Activated T-cell treated with anti-CD3 and anti-CD28 coated beads, Interleukin-2, amount 50 U/mL, for 72 hours (primary cell): Measurements from ENCODE around the gene FBXL14. TPM values are rescaled to one million over a fixed set of nuclear protein-coding genes. Genes with fewer than 3 reads are reported as not detected.

ENCODE experiments used
- ATAC-seq, 2 donors: fragments of 150-1000 bp; cut with Tn5 transposase; replicated peaks in 1 of 2; 2 replicates each; pipeline ENCODE4 v1.10.0; 2021; ENCODE audit warnings: moderate library complexity in 2 of 2, mild to moderate bottlenecking in 1 of 2
- DNase-seq, 2 donors: peaks; one replicate each; pipeline ENCODE4 v3.0.0; 2021 to 2022; ENCODE audit warnings: mixed read lengths in 1 of 2
- H3K27ac Mint-ChIP-seq: one replicate; pipeline ENCODE4 v1.8.0; 2022; ENCODE audit warnings: mild to moderate bottlenecking, moderate library complexity, mixed read lengths
- H3K27me3 Mint-ChIP-seq: one replicate; pipeline ENCODE4 v1.8.0; 2022; ENCODE audit warnings: low read depth, mixed read lengths
- H3K36me3 Mint-ChIP-seq, 2 donors: one replicate each; pipeline ENCODE4 v1.8.0; 2022; ENCODE audit warnings: mixed read lengths in 2 of 2, mild to moderate bottlenecking in 1 of 2; ENCODE audit not compliant: insufficient read depth in 2 of 2
- H3K4me1 Mint-ChIP-seq: one replicate; pipeline ENCODE4 v1.8.0; 2022; ENCODE audit warnings: low read depth, mixed read lengths
- H3K4me3 Mint-ChIP-seq, 2 donors: one replicate each; pipeline ENCODE4 v1.8.0; 2022; ENCODE audit warnings: mild to moderate bottlenecking in 2 of 2, mixed read lengths in 2 of 2, moderate library complexity in 2 of 2
- H3K9me3 Mint-ChIP-seq, 2 donors: one replicate each; pipeline ENCODE4 v1.8.0; 2022; ENCODE audit warnings: mixed read lengths in 2 of 2
- total RNA-seq, 2 donors: library from RNA; stranded (reverse); gene quantifications; one replicate each; pipeline ENCODE4 v1.2.3, GENCODE V29; 2022

Gene FBXL14
- total RNA-seq, 2 donors from 2014 or later = 18.1 to 19.9 TPM

GRCh38 chr12:1595690-1596347 is 1.4 kb upstream of the FBXL14 start:
- DNase-seq = no peak
- peaks cover 39% of the 10 kb centered on the region for H3K4me1 Mint-ChIP-seq
- H3K36me3 Mint-ChIP-seq = peaks cover 4 to 8% of the 10 kb centered on the region in 2 donors
- no peaks in the 10 kb centered on the region for H3K27me3 Mint-ChIP-seq
- no peaks in the 10 kb centered on the region for H3K9me3 Mint-ChIP-seq
- peak overlapping the region; percentile 89 for H3K27ac Mint-ChIP-seq
- H3K4me3 Mint-ChIP-seq = peak overlapping the region; percentile 84 to 94
- no peak for ATAC-seq

GRCh38 chr12:1595026-1595561 is 713 bp upstream of the FBXL14 start:
- Mint-ChIP-seq H3K9me3 (no peaks in the 10 kb centered on the region), H3K27ac (peak overlapping the region; percentile 89), H3K4me3 (peak overlapping the region; percentile 84 to 94), H3K27me3 (no peaks in the 10 kb centered on the region), H3K4me1 (peaks cover 42% of the 10 kb centered on the region), H3K36me3 (peaks cover 4 to 9% of the 10 kb centered on the region in 2 donors)
- DNase-seq (no peak), ATAC-seq (no peak)

GRCh38 chr12:1594006-1594260 is 448 bp downstream of the FBXL14 start:
- DNase-seq (no peak), ATAC-seq (no peak)
- Mint-ChIP-seq H3K36me3 (peaks cover 4 to 9% of the 10 kb centered on the region in 2 donors), H3K27ac (no peak overlapping the region), H3K4me1 (peaks cover 52% of the 10 kb centered on the region), H3K9me3 (no peaks in the 10 kb centered on the region), H3K4me3 (peak overlapping the region; percentile 80 to 95), H3K27me3 (no peaks in the 10 kb centered on the region)

- peak; percentile 10 to 16 for ATAC-seq
- no peaks in the 10 kb centered on the region for H3K27me3 Mint-ChIP-seq
- DNase-seq = peak; percentile 52 to 61
- H3K4me3 Mint-ChIP-seq = peak overlapping the region; percentile 80 to 95
- H3K9me3 Mint-ChIP-seq = no peaks in the 10 kb centered on the region
- H3K27ac Mint-ChIP-seq = peak overlapping the region; percentile 89
- peaks cover 58% of the 10 kb centered on the region for H3K4me1 Mint-ChIP-seq
- peaks cover 4 to 9% of the 10 kb centered on the region in 2 donors for H3K36me3 Mint-ChIP-seq
Measured at GRCh38 chr12:1593174-1594005, 991 bp downstream of the FBXL14 start.

GRCh38 chr12:1592444-1593173 is 1.8 kb downstream of the FBXL14 start:
- H3K4me1 Mint-ChIP-seq = peaks cover 65% of the 10 kb centered on the region
- no peaks in the 10 kb centered on the region for H3K9me3 Mint-ChIP-seq
- H3K27me3 Mint-ChIP-seq = no peaks in the 10 kb centered on the region
- peak overlapping the region; percentile 89 for H3K27ac Mint-ChIP-seq
- DNase-seq = peak; percentile 71 to 72
- ATAC-seq = peak; percentile 36 to 56
- H3K36me3 Mint-ChIP-seq = peaks cover 4 to 9% of the 10 kb centered on the region in 2 donors
- H3K4me3 Mint-ChIP-seq = peak overlapping the region; percentile 80 to 95

- Mint-ChIP-seq H3K4me1 (peaks cover 70% of the 10 kb centered on the region), H3K9me3 (no peaks in the 10 kb centered on the region), H3K36me3 (peaks cover 4 to 9% of the 10 kb centered on the region in 2 donors), H3K27me3 (no peaks in the 10 kb centered on the region), H3K27ac (peak overlapping the region; percentile 87), H3K4me3 (peak overlapping the region; percentile 80 to 95)
- no peak for DNase-seq
- ATAC-seq = no peak
Measured at GRCh38 chr12:1591543-1591942, 2.8 kb downstream of the FBXL14 start.

GRCh38 chr12:1591034-1591433 is 3.3 kb downstream of the FBXL14 start:
- peaks cover 4 to 9% of the 10 kb centered on the region in 2 donors for H3K36me3 Mint-ChIP-seq
- DNase-seq = peak; percentile 40 to 50

GRCh38 chr12:1590221-1590979 is 4.0 kb downstream of the FBXL14 start:
- Mint-ChIP-seq H3K4me3 (peak overlapping the region; percentile 80 to 95), H3K27ac (peak overlapping the region; percentile 39), H3K27me3 (no peaks in the 10 kb centered on the region), H3K36me3 (peaks cover 4 to 9% of the 10 kb centered on the region in 2 donors), H3K9me3 (no peaks in the 10 kb centered on the region), H3K4me1 (peaks cover 66% of the 10 kb centered on the region)
- ATAC-seq (no peak), DNase-seq (no peak)

More at GRCh38 chr12:1591034-1591433, 3.3 kb downstream of the FBXL14 start:
- H3K27me3 Mint-ChIP-seq = no peaks in the 10 kb centered on the region
- H3K4me3 Mint-ChIP-seq = peak overlapping the region; percentile 80 to 95
- H3K4me1 Mint-ChIP-seq = peaks cover 70% of the 10 kb centered on the region
- H3K9me3 Mint-ChIP-seq = no peaks in the 10 kb centered on the region
- peak in 1 of 2 donors; percentile 23 for ATAC-seq
- H3K27ac Mint-ChIP-seq = peak overlapping the region; percentile 39

- peaks cover 61% of the 10 kb centered on the region for H3K4me1 Mint-ChIP-seq
- no peak for ATAC-seq
- DNase-seq = no peak
- H3K27me3 Mint-ChIP-seq = no peaks in the 10 kb centered on the region
- H3K9me3 Mint-ChIP-seq = no peaks in the 10 kb centered on the region
- H3K4me3 Mint-ChIP-seq = peak overlapping the region; percentile 44 to 80
- peak overlapping the region; percentile 86 for H3K27ac Mint-ChIP-seq
- peaks cover 4 to 8% of the 10 kb centered on the region in 2 donors for H3K36me3 Mint-ChIP-seq
Measured at GRCh38 chr12:1588575-1588947, 5.8 kb downstream of the FBXL14 start.

GRCh38 chr12:1587927-1588574 is 6.3 kb downstream of the FBXL14 start:
- peaks cover 2 to 6% of the 10 kb centered on the region in 2 donors for H3K36me3 Mint-ChIP-seq

GRCh38 chr12:1584326-1584725 is 10.1 kb downstream of the FBXL14 start:
- no peaks in the 10 kb centered on the region for H3K36me3 Mint-ChIP-seq
- H3K27me3 Mint-ChIP-seq = no peaks in the 10 kb centered on the region
- H3K4me3 Mint-ChIP-seq = no peak overlapping the region
- ATAC-seq = no peak
- H3K4me1 Mint-ChIP-seq = peaks cover 34% of the 10 kb centered on the region
- no peak overlapping the region for H3K27ac Mint-ChIP-seq
- H3K9me3 Mint-ChIP-seq = no peaks in the 10 kb centered on the region
- no peak for DNase-seq

More at GRCh38 chr12:1587927-1588574, 6.3 kb downstream of the FBXL14 start:
- H3K9me3 Mint-ChIP-seq = no peaks in the 10 kb centered on the region
- peaks cover 64% of the 10 kb centered on the region for H3K4me1 Mint-ChIP-seq
- DNase-seq (no peak), ATAC-seq (peak in 1 of 2 donors; percentile 27)
- H3K27me3 Mint-ChIP-seq = no peaks in the 10 kb centered on the region
- H3K4me3 Mint-ChIP-seq = peak overlapping the region; percentile 44 to 80
- peak overlapping the region; percentile 86 for H3K27ac Mint-ChIP-seq
